Keratinocyte (primary cell): ENCODE results near the gene MAST2.

Experiments used
- EZH2 ChIP-seq: IDR thresholded peaks from one replicate; pipeline ENCODE4 v1.6.1; 2012; ENCODE audit warnings: inconsistent platforms, mild to moderate bottlenecking, low read length, moderate library complexity
- TF ChIP-seq, protein P1 (sequence below), 3 experiments: IDR thresholded peaks in 1 of 3; conservative IDR thresholded peaks in 1 of 3; optimal IDR thresholded peaks in 1 of 3; 2 replicates in 2 of 3; 3 replicates in 1 of 3; pipeline versions ENCODE3 to v1.5.1; 2011; ENCODE audit warnings: low read length in 3 of 3, mild to moderate bottlenecking in 3 of 3, moderate library complexity in 2 of 3, control low read depth in 1 of 3, inconsistent platforms in 1 of 3; ENCODE audit not compliant: insufficient read depth in 2 of 3; ENCODE audit errors: extremely low read depth in 1 of 3

DNA sequence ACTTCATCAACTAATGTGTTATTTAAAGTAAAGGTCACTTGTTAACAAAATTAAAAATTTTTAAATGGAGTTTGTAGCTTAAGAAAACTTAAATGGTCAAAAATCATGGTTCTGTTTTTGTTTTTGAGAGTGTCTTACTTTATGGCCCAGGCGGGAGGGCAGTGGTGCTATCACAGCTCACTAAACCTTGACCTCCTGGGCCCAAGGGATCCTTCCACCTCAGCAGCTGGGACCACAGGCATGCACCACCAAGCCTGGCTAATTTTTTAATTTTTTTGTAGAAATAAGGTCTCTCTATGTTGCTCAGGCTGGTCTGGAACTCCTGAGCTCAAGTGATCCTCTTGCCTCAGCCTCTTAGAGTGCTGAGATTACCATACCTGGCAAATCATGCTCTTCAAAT, 111.4 kb downstream of the MAST2 start:
- no peak for TF ChIP-seq EZH2
- TF ChIP-seq, protein P1, sequence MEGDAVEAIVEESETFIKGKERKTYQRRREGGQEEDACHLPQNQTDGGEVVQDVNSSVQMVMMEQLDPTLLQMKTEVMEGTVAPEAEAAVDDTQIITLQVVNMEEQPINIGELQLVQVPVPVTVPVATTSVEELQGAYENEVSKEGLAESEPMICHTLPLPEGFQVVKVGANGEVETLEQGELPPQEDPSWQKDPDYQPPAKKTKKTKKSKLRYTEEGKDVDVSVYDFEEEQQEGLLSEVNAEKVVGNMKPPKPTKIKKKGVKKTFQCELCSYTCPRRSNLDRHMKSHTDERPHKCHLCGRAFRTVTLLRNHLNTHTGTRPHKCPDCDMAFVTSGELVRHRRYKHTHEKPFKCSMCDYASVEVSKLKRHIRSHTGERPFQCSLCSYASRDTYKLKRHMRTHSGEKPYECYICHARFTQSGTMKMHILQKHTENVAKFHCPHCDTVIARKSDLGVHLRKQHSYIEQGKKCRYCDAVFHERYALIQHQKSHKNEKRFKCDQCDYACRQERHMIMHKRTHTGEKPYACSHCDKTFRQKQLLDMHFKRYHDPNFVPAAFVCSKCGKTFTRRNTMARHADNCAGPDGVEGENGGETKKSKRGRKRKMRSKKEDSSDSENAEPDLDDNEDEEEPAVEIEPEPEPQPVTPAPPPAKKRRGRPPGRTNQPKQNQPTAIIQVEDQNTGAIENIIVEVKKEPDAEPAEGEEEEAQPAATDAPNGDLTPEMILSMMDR (optimal IDR thresholded peaks at IDR 0.05 in 1 of 3, IDR thresholded peaks at IDR 0.05 in 1 of 3, conservative IDR thresholded peaks at IDR 0.05 in 1 of 3; ENCODE audit: extremely low read depth in 1 of 3, insufficient read depth in 2 of 3, low read length in 3 of 3) = no peak
